Measurements from ENCODE around the gene EFNA5.

- no peak for TF ChIP-seq POLR2AphosphoS5 (IDR thresholded peaks at IDR 0.05; ENCODE audit: low read depth, low read length)
- no peak for TF ChIP-seq TAF1 (IDR thresholded peaks at IDR 0.05; ENCODE audit: low read depth, low read length)
Measured at GRCh38 chr5:107576736-107577393, 93.9 kb downstream of the EFNA5 start.
